ENCODE measurements around the gene PSMA8. TPM values are rescaled to one million over a fixed set of nuclear protein-coding genes. Genes with fewer than 3 reads are reported as not detected.

Gene PSMA8
- total RNA-seq, 1 donor from 2014 or later, result not detected

GRCh38 chr18:26090130-26091046, 43.3 kb upstream of the PSMA8 start, which contains the start of gene SS18:
SS18 (minus strand) TSS chr18:26090613; CDS start chr18:26090569, 44 bp downstream.
- DNase-seq (ENCODE audit: low read depth), result peak; percentile 77
- peak within 1 kb of the TSS; percentile 85 for H3K4me3 ChIP-seq (ENCODE audit: low read depth, low read length)
- no peaks in the 10 kb centered on the region for H3K27me3 ChIP-seq (ENCODE audit: control insufficient read depth, insufficient read depth, low read length)
- H3K36me3 ChIP-seq (ENCODE audit: control insufficient read depth, insufficient read depth, low read length), result peaks cover 2% of the 10 kb centered on the region
- FAIRE-seq, result no peak
- TF ChIP-seq CTCF (IDR thresholded peaks at IDR 0.05; ENCODE audit: insufficient read depth, low read length, severe bottlenecking), result peak; percentile 9

GRCh38 chr18:26091047-26091630, 42.5 kb upstream of the PSMA8 start:
- Histone ChIP-seq H3K27me3 (ENCODE audit: control insufficient read depth, insufficient read depth, low read length) (no peaks in the 10 kb centered on the region), H3K36me3 (ENCODE audit: control insufficient read depth, insufficient read depth, low read length) (no peaks in the 10 kb centered on the region), H3K4me3 (ENCODE audit: low read depth, low read length) (peak overlapping the region; percentile 85)
- no peak for FAIRE-seq
- no peak for TF ChIP-seq CTCF (IDR thresholded peaks at IDR 0.05; ENCODE audit: insufficient read depth, low read length, severe bottlenecking)
- DNase-seq (ENCODE audit: low read depth), result no peak

- FAIRE-seq (no peak), DNase-seq (ENCODE audit: low read depth) (peak; percentile 11)
- no peak for TF ChIP-seq CTCF (IDR thresholded peaks at IDR 0.05; ENCODE audit: insufficient read depth, low read length, severe bottlenecking)
- H3K4me3 ChIP-seq (ENCODE audit: low read depth, low read length), result no peak overlapping the region
- no peaks in the 10 kb centered on the region for H3K36me3 ChIP-seq (ENCODE audit: control insufficient read depth, insufficient read depth, low read length)
- H3K27me3 ChIP-seq (ENCODE audit: control insufficient read depth, insufficient read depth, low read length), result no peaks in the 10 kb centered on the region
Measured at GRCh38 chr18:26096852-26097251, 36.8 kb upstream of the PSMA8 start.

GRCh38 chr18:26097563-26097962, 36.1 kb upstream of the PSMA8 start:
- Histone ChIP-seq H3K36me3 (ENCODE audit: control insufficient read depth, insufficient read depth, low read length) (no peaks in the 10 kb centered on the region), H3K27me3 (ENCODE audit: control insufficient read depth, insufficient read depth, low read length) (no peaks in the 10 kb centered on the region), H3K4me3 (ENCODE audit: low read depth, low read length) (no peak overlapping the region)
- no peak for FAIRE-seq
- peak; percentile 95 for DNase-seq (ENCODE audit: low read depth)
- TF ChIP-seq CTCF (IDR thresholded peaks at IDR 0.05; ENCODE audit: insufficient read depth, low read length, severe bottlenecking), result no peak

GRCh38 chr18:26103579-26103978, 30.1 kb upstream of the PSMA8 start:
- FAIRE-seq (no peak), DNase-seq (ENCODE audit: low read depth) (peak; percentile 44)
- no peaks in the 10 kb centered on the region for H3K36me3 ChIP-seq (ENCODE audit: control insufficient read depth, insufficient read depth, low read length)
- H3K4me3 ChIP-seq (ENCODE audit: low read depth, low read length), result no peak overlapping the region
- H3K27me3 ChIP-seq (ENCODE audit: control insufficient read depth, insufficient read depth, low read length), result no peaks in the 10 kb centered on the region
- peak; percentile 50 for TF ChIP-seq CTCF (IDR thresholded peaks at IDR 0.05; ENCODE audit: insufficient read depth, low read length, severe bottlenecking)

Data from bronchial epithelial cell (primary cell).